HL-60 (cell line): Measurements from ENCODE around the gene PYROXD2.

ENCODE experiments used
- DNase-seq, 2 experiments: peaks; one replicate each; pipeline ENCODE4 v3.0.0-alpha.2; 2010 to 2020; ENCODE audit warnings: low read depth in 1 of 2, low spot score in 1 of 2
- H3K27ac ChIP-seq: fragments of 250-450 bp; sonication (Bioruptor Pico); replicated peaks from 2 replicates; pipeline ENCODE4 v1.5.1; 2020; ENCODE audit warnings: mild to moderate bottlenecking, moderate library complexity
- H3K27me3 ChIP-seq: fragments of 250-450 bp; sonication (Bioruptor Pico); 2 replicates; pipeline ENCODE4 v1.5.1; 2021; ENCODE audit warnings: mild to moderate bottlenecking, moderate library complexity; ENCODE audit not compliant: insufficient read depth, poor library complexity, severe bottlenecking
- H3K4me3 ChIP-seq: replicated peaks from 2 replicates; pipeline ENCODE4 v1.5.1; 2011; ENCODE audit warnings: mild to moderate bottlenecking, control low read depth, low read length; ENCODE audit not compliant: insufficient read depth
- GABPA ChIP-seq: IDR thresholded peaks from 2 replicates; pipeline ENCODE4 v1.6.1; 2012; ENCODE audit warnings: low read depth
- POLR2AphosphoS5 ChIP-seq: IDR thresholded peaks from 2 replicates; pipeline ENCODE4 v1.6.1; 2012; ENCODE audit warnings: low read depth
- SPI1 ChIP-seq: IDR thresholded peaks from 2 replicates; pipeline ENCODE4 v1.6.1; 2012; ENCODE audit warnings: low read depth, mild to moderate bottlenecking, borderline replicate concordance
- TF ChIP-seq, protein P1 (sequence below): IDR thresholded peaks from one replicate; pipeline ENCODE4 v1.5.1; 2011; ENCODE audit warnings: low read length, control low read depth, inconsistent platforms; ENCODE audit not compliant: insufficient read depth
- TF ChIP-seq, protein P2 (sequence below): IDR thresholded peaks from 2 replicates; pipeline ENCODE4 v1.6.1; 2012; ENCODE audit warnings: low read depth; ENCODE audit not compliant: insufficient replicate concordance

PYROXD2 gene

DNA sequence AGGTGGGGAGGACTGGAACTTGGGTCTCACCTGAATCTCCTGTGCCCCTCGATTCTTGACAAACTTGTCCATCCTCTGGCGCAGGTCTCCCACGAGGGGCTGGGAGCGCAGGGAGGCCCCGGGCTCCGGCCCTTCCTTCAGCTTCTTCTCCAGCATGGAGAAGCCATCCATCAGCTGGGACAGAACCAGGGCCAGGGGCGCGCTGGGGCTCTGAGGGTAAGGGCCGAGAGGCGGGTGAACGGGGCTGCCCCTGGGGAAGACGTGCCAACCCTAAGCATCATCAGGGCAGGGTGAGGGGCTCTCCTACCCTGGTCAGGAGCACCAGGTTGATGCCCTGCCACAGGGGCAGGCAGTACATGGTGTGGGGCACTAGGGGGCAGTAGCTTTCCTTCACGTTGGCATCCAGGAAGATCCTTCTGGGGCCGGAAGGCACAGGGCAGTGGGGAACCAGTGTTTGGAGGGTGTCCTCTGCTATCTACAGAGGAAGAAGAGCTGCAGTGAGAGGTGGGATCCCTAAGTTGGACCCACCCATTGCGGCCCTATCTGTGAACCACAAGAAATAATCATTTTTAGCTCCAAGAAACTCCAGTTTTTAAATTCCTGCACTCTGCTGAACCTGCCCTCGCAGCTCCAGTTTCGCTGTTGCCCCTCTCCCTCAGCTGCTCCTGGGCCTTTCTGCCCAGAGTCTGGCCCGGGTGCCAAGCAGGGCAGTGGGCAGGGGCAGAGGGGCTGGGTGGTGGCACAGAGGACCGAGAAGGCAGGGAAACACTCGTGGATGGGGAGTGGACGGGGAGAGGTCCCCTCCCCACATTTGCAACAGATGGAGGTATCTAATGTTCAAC, 10.8 kb upstream of the PYROXD2 start:
- TF ChIP-seq, protein P1, sequence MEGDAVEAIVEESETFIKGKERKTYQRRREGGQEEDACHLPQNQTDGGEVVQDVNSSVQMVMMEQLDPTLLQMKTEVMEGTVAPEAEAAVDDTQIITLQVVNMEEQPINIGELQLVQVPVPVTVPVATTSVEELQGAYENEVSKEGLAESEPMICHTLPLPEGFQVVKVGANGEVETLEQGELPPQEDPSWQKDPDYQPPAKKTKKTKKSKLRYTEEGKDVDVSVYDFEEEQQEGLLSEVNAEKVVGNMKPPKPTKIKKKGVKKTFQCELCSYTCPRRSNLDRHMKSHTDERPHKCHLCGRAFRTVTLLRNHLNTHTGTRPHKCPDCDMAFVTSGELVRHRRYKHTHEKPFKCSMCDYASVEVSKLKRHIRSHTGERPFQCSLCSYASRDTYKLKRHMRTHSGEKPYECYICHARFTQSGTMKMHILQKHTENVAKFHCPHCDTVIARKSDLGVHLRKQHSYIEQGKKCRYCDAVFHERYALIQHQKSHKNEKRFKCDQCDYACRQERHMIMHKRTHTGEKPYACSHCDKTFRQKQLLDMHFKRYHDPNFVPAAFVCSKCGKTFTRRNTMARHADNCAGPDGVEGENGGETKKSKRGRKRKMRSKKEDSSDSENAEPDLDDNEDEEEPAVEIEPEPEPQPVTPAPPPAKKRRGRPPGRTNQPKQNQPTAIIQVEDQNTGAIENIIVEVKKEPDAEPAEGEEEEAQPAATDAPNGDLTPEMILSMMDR, result peak; percentile 91
- TF ChIP-seq, protein P2, sequence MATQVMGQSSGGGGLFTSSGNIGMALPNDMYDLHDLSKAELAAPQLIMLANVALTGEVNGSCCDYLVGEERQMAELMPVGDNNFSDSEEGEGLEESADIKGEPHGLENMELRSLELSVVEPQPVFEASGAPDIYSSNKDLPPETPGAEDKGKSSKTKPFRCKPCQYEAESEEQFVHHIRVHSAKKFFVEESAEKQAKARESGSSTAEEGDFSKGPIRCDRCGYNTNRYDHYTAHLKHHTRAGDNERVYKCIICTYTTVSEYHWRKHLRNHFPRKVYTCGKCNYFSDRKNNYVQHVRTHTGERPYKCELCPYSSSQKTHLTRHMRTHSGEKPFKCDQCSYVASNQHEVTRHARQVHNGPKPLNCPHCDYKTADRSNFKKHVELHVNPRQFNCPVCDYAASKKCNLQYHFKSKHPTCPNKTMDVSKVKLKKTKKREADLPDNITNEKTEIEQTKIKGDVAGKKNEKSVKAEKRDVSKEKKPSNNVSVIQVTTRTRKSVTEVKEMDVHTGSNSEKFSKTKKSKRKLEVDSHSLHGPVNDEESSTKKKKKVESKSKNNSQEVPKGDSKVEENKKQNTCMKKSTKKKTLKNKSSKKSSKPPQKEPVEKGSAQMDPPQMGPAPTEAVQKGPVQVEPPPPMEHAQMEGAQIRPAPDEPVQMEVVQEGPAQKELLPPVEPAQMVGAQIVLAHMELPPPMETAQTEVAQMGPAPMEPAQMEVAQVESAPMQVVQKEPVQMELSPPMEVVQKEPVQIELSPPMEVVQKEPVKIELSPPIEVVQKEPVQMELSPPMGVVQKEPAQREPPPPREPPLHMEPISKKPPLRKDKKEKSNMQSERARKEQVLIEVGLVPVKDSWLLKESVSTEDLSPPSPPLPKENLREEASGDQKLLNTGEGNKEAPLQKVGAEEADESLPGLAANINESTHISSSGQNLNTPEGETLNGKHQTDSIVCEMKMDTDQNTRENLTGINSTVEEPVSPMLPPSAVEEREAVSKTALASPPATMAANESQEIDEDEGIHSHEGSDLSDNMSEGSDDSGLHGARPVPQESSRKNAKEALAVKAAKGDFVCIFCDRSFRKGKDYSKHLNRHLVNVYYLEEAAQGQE, result no peak
- peak in 1 of 2 experiments; percentile 45 for DNase-seq

DNA sequence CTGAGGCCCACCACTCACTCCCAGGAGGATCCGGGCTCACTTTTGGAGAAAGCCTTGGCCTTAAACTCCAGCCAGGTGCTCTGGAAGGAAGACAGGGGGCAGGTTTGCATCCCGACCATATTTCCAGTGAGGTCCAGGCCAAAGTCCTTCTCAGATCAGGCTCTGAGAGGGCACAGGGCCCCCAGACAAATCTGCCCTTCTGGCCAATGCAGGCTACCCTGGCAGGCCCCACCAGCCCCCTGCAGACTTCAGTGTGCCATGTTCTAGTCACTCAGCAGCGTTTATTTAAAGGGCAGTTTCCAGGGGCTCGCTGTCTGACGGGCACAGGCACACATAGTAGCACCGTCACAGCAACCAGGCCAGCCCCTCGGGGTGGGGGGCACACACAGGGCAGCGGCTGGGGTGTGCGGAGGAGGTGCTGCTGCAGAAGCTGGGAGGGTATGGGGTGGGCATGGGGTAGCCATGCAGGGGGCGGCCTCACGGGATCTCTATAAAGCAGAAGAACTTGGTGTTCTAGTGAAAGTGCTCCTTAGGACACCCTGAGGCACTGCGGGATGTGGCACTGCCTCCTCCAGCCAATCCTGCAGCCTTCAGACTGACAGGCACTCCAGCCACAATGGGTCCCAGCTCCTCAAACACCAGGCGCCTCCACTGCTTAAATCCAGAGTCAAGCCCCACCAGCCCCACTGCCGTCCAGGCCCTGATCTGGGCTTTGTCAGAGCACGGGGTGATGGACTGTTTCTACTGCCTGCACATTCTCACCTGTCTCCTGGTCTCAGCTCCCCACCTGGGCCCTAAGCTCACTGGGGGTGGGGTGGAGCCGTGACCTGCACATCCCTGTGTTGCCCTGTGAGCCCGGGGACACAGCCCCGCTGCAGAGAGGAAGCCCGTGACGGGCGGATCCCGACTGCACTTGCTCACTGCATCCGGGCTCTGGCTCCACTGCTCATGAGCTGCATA, 9.6 kb upstream of the PYROXD2 start:
- Histone ChIP-seq H3K27me3 (no peaks in the 10 kb centered on the region), H3K4me3 (no peak overlapping the region), H3K27ac (no peak overlapping the region)
- TF ChIP-seq, protein P2, result no peak
- no peak for TF ChIP-seq SPI1
- TF ChIP-seq POLR2AphosphoS5, result no peak
- TF ChIP-seq, protein P1, result no peak
- TF ChIP-seq GABPA, result no peak
- no peak for DNase-seq

More for the DNA sequence above, 10.8 kb upstream of the PYROXD2 start:
- H3K4me3 ChIP-seq, result no peak overlapping the region
- no peaks in the 10 kb centered on the region for H3K27me3 ChIP-seq
- H3K27ac ChIP-seq, result no peak overlapping the region

DNA sequence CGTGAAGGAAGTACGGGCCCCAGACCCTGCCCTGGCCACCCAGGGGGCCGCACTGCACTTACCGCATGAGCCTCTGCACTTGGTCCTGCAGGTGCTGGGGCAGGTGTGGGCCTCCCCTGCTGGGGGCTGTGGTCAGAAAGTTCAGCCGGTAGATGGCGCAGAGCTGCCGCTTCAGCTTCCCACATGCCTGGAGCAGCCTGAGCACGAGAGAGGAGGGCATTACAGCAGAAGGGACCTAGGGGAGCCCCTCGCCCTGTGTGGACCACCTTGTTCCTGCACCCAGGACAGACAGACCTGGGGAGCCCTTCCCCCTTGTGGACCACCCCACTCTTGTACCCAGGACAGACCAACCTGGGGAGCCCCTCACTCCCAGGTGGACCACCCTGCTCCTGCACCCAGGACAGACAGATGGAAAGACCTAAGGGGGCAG, 8.7 kb upstream of the PYROXD2 start:
- Histone ChIP-seq H3K4me3 (no peak overlapping the region), H3K27me3 (no peaks in the 10 kb centered on the region), H3K27ac (no peak overlapping the region)
- DNase-seq, result no peak
- TF ChIP-seq SPI1, result no peak

DNA sequence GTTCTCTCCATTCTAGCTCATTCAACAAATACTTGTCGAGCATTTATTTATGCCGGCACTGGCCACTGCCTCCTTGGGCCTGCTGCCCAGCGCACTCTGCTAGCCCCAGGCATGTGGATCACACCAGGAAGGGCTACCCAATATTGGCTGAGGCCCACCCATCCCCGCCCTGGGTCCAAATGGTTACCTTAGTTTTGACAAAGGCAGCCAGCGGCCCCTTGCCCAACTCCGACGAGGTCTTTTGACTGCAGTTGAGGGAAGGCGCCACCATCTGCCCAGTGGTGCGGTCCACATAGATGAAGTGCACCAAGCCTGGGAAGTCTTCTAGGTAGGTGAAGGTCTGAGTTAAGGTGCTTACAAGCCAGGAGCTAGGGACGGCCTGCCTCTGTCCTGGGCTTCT, 7.2 kb upstream of the PYROXD2 start:
- no peak for DNase-seq
- no peak for TF ChIP-seq GABPA
- TF ChIP-seq, protein P2, result no peak
- TF ChIP-seq, protein P1, result no peak
- no peak for TF ChIP-seq POLR2AphosphoS5
- Histone ChIP-seq H3K4me3 (no peak overlapping the region), H3K27me3 (no peaks in the 10 kb centered on the region), H3K27ac (no peak overlapping the region)
